ENCODE data around the gene PDIK1L.

Gene PDIK1L

DNA sequence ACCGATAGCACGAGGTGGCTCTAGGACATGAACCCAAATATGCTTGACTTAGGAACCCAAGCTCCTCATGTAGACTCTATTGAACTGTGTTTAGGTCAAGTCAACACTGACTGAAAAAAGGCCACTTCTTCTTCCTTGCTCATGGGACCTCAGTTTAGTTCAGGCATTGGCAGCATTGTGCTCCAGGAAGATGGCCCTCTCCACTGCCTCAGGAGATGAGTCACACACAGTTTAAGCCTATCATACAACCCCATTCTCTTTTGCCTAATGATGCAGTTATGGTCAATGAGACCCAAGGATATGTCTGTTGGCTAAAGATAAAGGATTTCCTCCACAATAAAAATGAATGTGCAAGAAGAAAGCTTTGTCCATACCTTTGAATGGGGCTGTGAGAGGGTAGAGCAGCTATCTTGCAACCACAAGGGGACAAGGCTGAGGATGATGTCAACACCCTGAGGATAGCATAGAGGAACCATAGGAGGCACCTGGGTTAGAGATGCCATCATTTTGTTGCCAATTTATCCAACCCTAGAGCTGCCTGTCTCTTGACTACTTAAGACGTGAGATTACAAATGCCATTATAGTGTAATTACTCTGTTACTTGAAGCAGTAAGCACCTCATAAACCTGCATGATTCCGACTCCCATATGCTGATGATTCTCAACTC is 41.2 kb upstream of the PDIK1L start:
- H3K4me3 ChIP-seq (ENCODE audit: low read depth, low read length), result no peak overlapping the region
- H3K36me3 ChIP-seq, result no peaks in the 10 kb centered on the region
- H3K4me1 ChIP-seq, result no peaks in the 10 kb centered on the region
- no peak for DNase-seq
- TF ChIP-seq, protein P1, sequence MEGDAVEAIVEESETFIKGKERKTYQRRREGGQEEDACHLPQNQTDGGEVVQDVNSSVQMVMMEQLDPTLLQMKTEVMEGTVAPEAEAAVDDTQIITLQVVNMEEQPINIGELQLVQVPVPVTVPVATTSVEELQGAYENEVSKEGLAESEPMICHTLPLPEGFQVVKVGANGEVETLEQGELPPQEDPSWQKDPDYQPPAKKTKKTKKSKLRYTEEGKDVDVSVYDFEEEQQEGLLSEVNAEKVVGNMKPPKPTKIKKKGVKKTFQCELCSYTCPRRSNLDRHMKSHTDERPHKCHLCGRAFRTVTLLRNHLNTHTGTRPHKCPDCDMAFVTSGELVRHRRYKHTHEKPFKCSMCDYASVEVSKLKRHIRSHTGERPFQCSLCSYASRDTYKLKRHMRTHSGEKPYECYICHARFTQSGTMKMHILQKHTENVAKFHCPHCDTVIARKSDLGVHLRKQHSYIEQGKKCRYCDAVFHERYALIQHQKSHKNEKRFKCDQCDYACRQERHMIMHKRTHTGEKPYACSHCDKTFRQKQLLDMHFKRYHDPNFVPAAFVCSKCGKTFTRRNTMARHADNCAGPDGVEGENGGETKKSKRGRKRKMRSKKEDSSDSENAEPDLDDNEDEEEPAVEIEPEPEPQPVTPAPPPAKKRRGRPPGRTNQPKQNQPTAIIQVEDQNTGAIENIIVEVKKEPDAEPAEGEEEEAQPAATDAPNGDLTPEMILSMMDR (IDR thresholded peaks at IDR 0.05; ENCODE audit: low read depth, low read length), result no peak
- no peaks in the 10 kb centered on the region for H3K27me3 ChIP-seq
- no peaks in the 10 kb centered on the region for H3K9me3 ChIP-seq

GRCh38 chr1:26070963-26071342 is 40.7 kb upstream of the PDIK1L start:
- H3K9me3 ChIP-seq, result no peaks in the 10 kb centered on the region
- TF ChIP-seq, protein P1 (IDR thresholded peaks at IDR 0.05; ENCODE audit: low read depth, low read length), result no peak
- H3K4me3 ChIP-seq (ENCODE audit: low read depth, low read length), result no peak overlapping the region
- no peaks in the 10 kb centered on the region for H3K27me3 ChIP-seq
- no peaks in the 10 kb centered on the region for H3K4me1 ChIP-seq
- H3K36me3 ChIP-seq, result no peaks in the 10 kb centered on the region
- no peak for DNase-seq

GRCh38 chr1:26072305-26072704 is 39.3 kb upstream of the PDIK1L start:
- H3K4me1 ChIP-seq, result no peaks in the 10 kb centered on the region
- H3K27me3 ChIP-seq, result no peaks in the 10 kb centered on the region
- H3K9me3 ChIP-seq, result no peaks in the 10 kb centered on the region
- no peaks in the 10 kb centered on the region for H3K36me3 ChIP-seq
- no peak for DNase-seq
- H3K4me3 ChIP-seq (ENCODE audit: low read depth, low read length), result no peak overlapping the region
- TF ChIP-seq, protein P1 (IDR thresholded peaks at IDR 0.05; ENCODE audit: low read depth, low read length), result no peak

- no peaks in the 10 kb centered on the region for H3K9me3 ChIP-seq
- no peaks in the 10 kb centered on the region for H3K27me3 ChIP-seq
- no peak for DNase-seq
- H3K36me3 ChIP-seq, result no peaks in the 10 kb centered on the region
- no peak overlapping the region for H3K4me3 ChIP-seq (ENCODE audit: low read depth, low read length)
- TF ChIP-seq, protein P1 (IDR thresholded peaks at IDR 0.05; ENCODE audit: low read depth, low read length), result no peak
- no peaks in the 10 kb centered on the region for H3K4me1 ChIP-seq
Observed at GRCh38 chr1:26075421-26076144, 36.0 kb upstream of the PDIK1L start.

GRCh38 chr1:26077524-26077923 is 34.1 kb upstream of the PDIK1L start:
- TF ChIP-seq, protein P1 (IDR thresholded peaks at IDR 0.05; ENCODE audit: low read depth, low read length), result no peak
- Histone ChIP-seq H3K36me3 (no peaks in the 10 kb centered on the region), H3K4me1 (no peaks in the 10 kb centered on the region), H3K9me3 (no peaks in the 10 kb centered on the region), H3K4me3 (ENCODE audit: low read depth, low read length) (no peak overlapping the region), H3K27me3 (no peaks in the 10 kb centered on the region)
- DNase-seq, result no peak
